Body of pancreas (tissue), 4 donors: ENCODE results near the gene SPTB. TPM values are rescaled to one million over a fixed set of nuclear protein-coding genes. Genes with fewer than 3 reads are reported as not detected.

Source experiments
- ATAC-seq: fragments of 150-250 bp; one replicate; pipeline ENCODE4 v1.9.1; 2016
- DNase-seq, 4 donors: peaks; one replicate each; pipeline ENCODE4 v3.0.0-alpha.2; 2019
- H3K27ac ChIP-seq, 4 donors: fragments of 200-600 bp; sonication (generic); 1 replicate in 3 of 4; 2 replicates in 1 of 4; pipeline versions ENCODE4 v1.5.1 to v1.6.1; 2016 to 2019; ENCODE audit warnings: mild to moderate bottlenecking in 1 of 4, mixed read lengths in 1 of 4, moderate library complexity in 1 of 4
- H3K27me3 ChIP-seq, 2 donors: fragments of 200-600 bp; sonication (generic); one replicate each; pipeline ENCODE4 v1.6.0; 2016; ENCODE audit warnings: mild to moderate bottlenecking in 1 of 2
- H3K36me3 ChIP-seq, 2 donors: fragments of 200-600 bp; sonication (generic); replicated peaks in 1 of 2; 2 replicates each; pipeline ENCODE4 v1.5.1; 2016; ENCODE audit warnings: low read depth in 2 of 2; ENCODE audit not compliant: insufficient read depth in 1 of 2
- H3K4me1 ChIP-seq: fragments of 200-600 bp; sonication (generic); one replicate; pipeline ENCODE4 v1.6.0; 2016
- H3K4me3 ChIP-seq, 2 donors: fragments of 200-600 bp; sonication (generic); 1 replicate in 1 of 2; 2 replicates in 1 of 2; pipeline ENCODE4 v1.5.1; 2016 to 2019
- H3K9me3 ChIP-seq, 3 donors: fragments of 200-600 bp; sonication (generic); 1 replicate in 2 of 3; 2 replicates in 1 of 3; pipeline ENCODE4 v1.5.1; 2016
- CTCF ChIP-seq, 7 experiments: fragments of 450-650 bp in 4 of 7; fragments of 200-600 bp in 3 of 7; sonication (generic) in 3 of 7; IDR thresholded peaks; one replicate each; pipeline ENCODE4 v1.5.1; 2016 to 2019; ENCODE audit warnings: antibody characterized with exemption in 7 of 7
- POLR2A ChIP-seq, 3 donors: fragments of 450-650 bp; IDR thresholded peaks; one replicate each; pipeline ENCODE4 v1.6.1; 2016; ENCODE audit warnings: antibody characterized with exemption in 3 of 3, mild to moderate bottlenecking in 2 of 3
- WGBS, 2 donors: methylation state at CpG; one replicate each; pipeline ENCODE4 v1.1.5; 2017; 5-methylcytosine and 5-hydroxymethylcytosine counted together
- intact Hi-C: fragments of 100-400 bp; cut with DNase I; formaldehyde crosslinking; loops from one replicate; pipeline ENCODE4 v1.15.1; 2023
- total RNA-seq, 2 donors: library from RNA; depleted of rRNA; stranded (reverse); fragments of >200 nt; gene quantifications; one replicate each; pipeline ENCODE4 v1.1.0, GENCODE V29; 2016

Gene SPTB
- total RNA-seq, 2 donors from 2014 or later: 3.4 to 8.6 TPM

- TF ChIP-seq CTCF (IDR thresholded peaks at IDR 0.05) (no peak), POLR2A (IDR thresholded peaks at IDR 0.05) (no peak)
- DNase-seq (no peak), ATAC-seq (no peak)
- Histone ChIP-seq H3K4me1 (peaks cover 7% of the 10 kb centered on the region), H3K4me3 (no peak overlapping the region), H3K27me3 (no peaks in the 10 kb centered on the region), H3K9me3 (no peaks in the 10 kb centered on the region), H3K27ac (no peak overlapping the region), H3K36me3 (no peaks in the 10 kb centered on the region)
- intact Hi-C loops: loop anchor here (10.0 kb wide), 1 partner anchor 147 kb away; the partner anchor contains the start of gene RAB15
- 93 to 100% methylated on average over 3 of the region's 3 CpGs for WGBS, 2 donors
These were observed 51.6 kb downstream of the SPTB start for GRCh38 chr14:64828071-64828470.

DNA sequence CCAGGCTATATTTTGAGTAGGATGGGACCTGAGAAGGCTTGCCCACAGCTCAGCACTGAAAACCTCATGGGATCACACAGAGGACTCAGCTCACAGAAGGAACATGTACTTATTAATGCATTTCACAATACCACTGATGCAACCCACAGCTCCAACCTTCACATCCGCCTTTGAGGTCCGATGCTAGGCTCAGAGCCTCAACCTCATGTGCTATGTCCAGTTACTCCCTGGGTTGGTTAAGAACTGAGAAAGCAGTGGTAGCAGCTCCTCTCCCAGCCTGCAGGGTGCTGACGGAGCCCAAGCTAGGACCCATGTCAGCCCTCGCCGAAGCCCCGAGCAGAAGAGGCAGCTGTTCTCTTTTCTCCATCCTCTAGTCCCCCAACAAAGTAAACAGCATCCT lies 52.9 kb downstream of the SPTB start:
- no peak overlapping the region for H3K4me3 ChIP-seq
- H3K27me3 ChIP-seq: no peaks in the 10 kb centered on the region
- TF ChIP-seq POLR2A (IDR thresholded peaks at IDR 0.05) (no peak), CTCF (IDR thresholded peaks at IDR 0.05) (no peak)
- no peak for ATAC-seq
- H3K27ac ChIP-seq: no peak overlapping the region
- WGBS, 2 donors: 82 to 93% methylated on average over 6 of the region's 6 CpGs
- H3K36me3 ChIP-seq: no peaks in the 10 kb centered on the region
- peaks cover 7% of the 10 kb centered on the region for H3K4me1 ChIP-seq
- H3K9me3 ChIP-seq: no peaks in the 10 kb centered on the region
- intact Hi-C loops: loop anchor here (10.0 kb wide), 1 partner anchor 148 kb away; the partner anchor contains the start of gene RAB15
- peak in 1 of 4 donors; percentile 22 for DNase-seq

DNA sequence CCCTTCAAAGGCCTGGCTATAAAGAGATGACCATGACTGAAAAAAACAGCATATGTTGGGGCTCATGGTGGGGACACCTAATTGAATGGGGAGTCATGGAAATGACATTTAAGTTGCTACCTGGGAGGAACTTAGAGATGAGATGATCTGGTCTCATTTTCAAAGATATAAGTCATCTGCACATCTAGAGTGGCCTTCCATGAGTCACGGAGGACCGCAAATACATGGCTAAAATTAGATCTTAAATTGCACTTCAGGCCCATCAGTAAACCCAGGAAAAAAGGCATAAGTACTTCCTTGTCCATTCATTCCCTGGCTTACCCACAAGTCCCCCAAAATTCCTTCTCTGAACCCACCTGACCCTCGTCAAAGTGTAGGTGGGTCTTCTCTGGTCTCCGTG lies 53.4 kb downstream of the SPTB start:
- H3K4me3 ChIP-seq: no peak overlapping the region
- H3K36me3 ChIP-seq: no peaks in the 10 kb centered on the region
- TF ChIP-seq CTCF (IDR thresholded peaks at IDR 0.05): no peak
- TF ChIP-seq POLR2A (IDR thresholded peaks at IDR 0.05): no peak
- no peaks in the 10 kb centered on the region for H3K27me3 ChIP-seq
- intact Hi-C loops: loop anchor here (10.0 kb wide), 1 partner anchor 148 kb away; the partner anchor contains the start of gene RAB15
- no peak overlapping the region for H3K27ac ChIP-seq
- ATAC-seq (no peak), DNase-seq (no peak)
- no peaks in the 10 kb centered on the region for H3K9me3 ChIP-seq
- H3K4me1 ChIP-seq: peaks cover 7% of the 10 kb centered on the region
- 75 to 80% methylated on average over 4 of the region's 4 CpGs for WGBS, 2 donors

DNA sequence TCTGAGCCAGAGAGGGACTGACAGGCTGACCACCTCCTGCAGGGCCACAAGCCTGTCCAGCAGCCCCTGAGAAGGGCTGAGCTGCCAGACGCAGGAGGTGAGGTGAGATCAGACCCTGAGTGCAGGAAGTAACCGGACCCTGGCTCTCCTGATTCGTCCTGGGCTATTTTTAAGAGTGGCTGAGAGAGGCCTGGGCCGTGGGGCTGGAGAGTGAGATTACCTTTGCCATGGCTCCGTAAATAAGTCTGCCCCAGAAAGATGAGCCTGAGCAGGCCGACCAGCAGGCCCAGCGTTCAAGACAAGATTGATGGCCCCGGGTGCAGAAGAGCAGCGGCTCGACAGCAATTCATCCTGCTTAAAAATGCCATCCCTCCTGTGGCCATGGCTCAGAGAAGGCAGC lies 54.2 kb downstream of the SPTB start:
- Histone ChIP-seq H3K27me3 (no peaks in the 10 kb centered on the region), H3K4me1 (peaks cover 7% of the 10 kb centered on the region), H3K9me3 (no peaks in the 10 kb centered on the region), H3K27ac (no peak overlapping the region), H3K36me3 (no peaks in the 10 kb centered on the region), H3K4me3 (no peak overlapping the region)
- intact Hi-C loops: loop anchor here (10.0 kb wide), 1 partner anchor 149 kb away; the partner anchor contains the start of gene RAB15
- TF ChIP-seq POLR2A (IDR thresholded peaks at IDR 0.05): no peak
- TF ChIP-seq CTCF (IDR thresholded peaks at IDR 0.05): no peak
- ATAC-seq: no peak
- DNase-seq: no peak
- WGBS, 2 donors: 71 to 73% methylated on average over 6 to 10 of the region's 10 CpGs

DNA sequence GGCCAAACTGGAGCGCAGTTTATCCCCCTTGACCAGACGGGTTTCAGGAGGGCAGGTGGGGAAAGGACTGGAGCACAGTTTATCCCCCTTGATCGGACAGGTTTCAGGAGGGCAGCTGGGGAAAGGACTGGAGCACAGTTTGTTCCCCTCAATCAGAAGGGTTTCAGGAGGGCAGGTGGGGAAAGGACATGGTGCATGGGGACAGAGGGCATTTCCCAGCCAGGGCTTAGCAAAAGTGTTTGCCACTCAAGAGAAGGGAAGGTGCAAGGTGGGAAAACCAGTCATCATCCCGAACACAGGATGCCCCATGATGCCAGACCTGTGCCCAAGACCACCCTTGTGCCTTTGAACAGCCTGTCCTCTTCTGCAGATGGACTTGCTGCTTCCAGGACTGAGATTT lies 54.7 kb downstream of the SPTB start:
- peaks cover 7% of the 10 kb centered on the region for H3K4me1 ChIP-seq
- WGBS, 2 donors: 68 to 91% methylated on average over 3 to 4 of the region's 4 CpGs
- DNase-seq: no peak
- intact Hi-C loops: loop anchor here (10.0 kb wide), 1 partner anchor 150 kb away; the partner anchor contains the start of gene RAB15
- no peak for ATAC-seq
- TF ChIP-seq POLR2A (IDR thresholded peaks at IDR 0.05): no peak
- TF ChIP-seq CTCF (IDR thresholded peaks at IDR 0.05): no peak
- no peaks in the 10 kb centered on the region for H3K36me3 ChIP-seq
- H3K27ac ChIP-seq: no peak overlapping the region
- no peaks in the 10 kb centered on the region for H3K9me3 ChIP-seq
- no peaks in the 10 kb centered on the region for H3K27me3 ChIP-seq
- no peak overlapping the region for H3K4me3 ChIP-seq
